Gastrocnemius medialis (tissue), 4 donors: ENCODE measurements around the gene ARHGAP32. TPM values are rescaled to one million over a fixed set of nuclear protein-coding genes. Genes with fewer than 3 reads are reported as not detected.

Experiments
- ATAC-seq, 2 donors: fragments of 150-250 bp; one replicate each; pipeline ENCODE4 v1.9.1; 2016
- DNase-seq, 2 donors: peaks; one replicate each; pipeline ENCODE4 v3.0.0-alpha.2; 2019
- H3K27ac ChIP-seq, 4 donors: fragments of 200-600 bp; sonication (generic); 1 replicate in 1 of 4; 2 replicates in 3 of 4; pipeline ENCODE4 v1.5.1; 2016 to 2018; ENCODE audit warnings: mild to moderate bottlenecking in 2 of 4, moderate library complexity in 1 of 4
- H3K27me3 ChIP-seq, 3 donors: fragments of 200-600 bp; sonication (generic) in 2 of 3; 1 replicate in 1 of 3; 2 replicates in 2 of 3; pipeline versions ENCODE4 v1.5.1 to v1.6.0; 2016 to 2019; ENCODE audit warnings: mild to moderate bottlenecking in 1 of 3, moderate library complexity in 1 of 3
- H3K36me3 ChIP-seq, 2 donors: fragments of 200-600 bp; sonication (generic) in 1 of 2; one replicate each; pipeline ENCODE4 v1.5.1; 2017 to 2018
- H3K4me1 ChIP-seq, 2 donors: fragments of 200-600 bp; sonication (generic) in 1 of 2; one replicate each; pipeline ENCODE4 v1.5.1; 2016 to 2017; ENCODE audit warnings: mild to moderate bottlenecking in 2 of 2
- H3K4me3 ChIP-seq, 4 donors: fragments of 200-600 bp; sonication (generic) in 3 of 4; 1 replicate in 1 of 4; 2 replicates in 3 of 4; pipeline ENCODE4 v1.5.1; 2016 to 2019; ENCODE audit warnings: mild to moderate bottlenecking in 2 of 4
- H3K9me3 ChIP-seq, 3 donors: fragments of 200-600 bp; sonication (generic) in 2 of 3; 1 replicate in 1 of 3; 2 replicates in 2 of 3; pipeline ENCODE4 v1.5.1; 2016 to 2019
- CTCF ChIP-seq, 5 experiments: fragments of 450-650 bp in 3 of 5; fragments of 200-600 bp in 2 of 5; sonication (generic) in 2 of 5; IDR thresholded peaks in 4 of 5; conservative IDR thresholded peaks in 1 of 5; 1 replicate in 4 of 5; 2 replicates in 1 of 5; pipeline ENCODE4 v1.5.1; 2016 to 2019; ENCODE audit warnings: antibody characterized with exemption in 5 of 5, mild to moderate bottlenecking in 3 of 5, moderate library complexity in 3 of 5
- POLR2A ChIP-seq, 2 donors: fragments of 450-650 bp; IDR thresholded peaks; one replicate each; pipeline ENCODE4 v1.6.1; 2017; ENCODE audit warnings: antibody characterized with exemption in 2 of 2, mild to moderate bottlenecking in 2 of 2, moderate library complexity in 2 of 2
- in situ Hi-C, 4 donors: fragments of 200-750 bp; cut with MboI; loops; one replicate each; pipeline versions ENCODE4 v1.15.0 to v1.8.0; 2017; ENCODE audit warnings: low sequenced_read_pairs in 4 of 4
- intact Hi-C: fragments of 100-400 bp; cut with DNase I; formaldehyde crosslinking; loops from one replicate; pipeline ENCODE4 v1.15.1; 2023; ENCODE audit warnings: low total_unique reads
- total RNA-seq, 4 donors: library from RNA; depleted of rRNA; stranded (reverse); fragments of >200 nt; gene quantifications; one replicate each; pipeline versions ENCODE4 v1.1.0 to v1.2.3, GENCODE V29; 2016

The ARHGAP32 gene
- 10 to 100 TPM in 1 of 4 donors, 1 to 10 TPM in 3; 5.6 to 17.0 (median 7.8) TPM for total RNA-seq

- Histone ChIP-seq H3K27me3 (no peaks in the 10 kb centered on the region), H3K36me3 (no peaks in the 10 kb centered on the region), H3K4me3 (no peak within 1 kb of the TSS), H3K27ac (no peak within 1 kb of the TSS), H3K4me1 (peaks cover 9 to 10% of the 10 kb centered on the region in 2 donors), H3K9me3 (no peaks in the 10 kb centered on the region)
- no peak for DNase-seq
- no peak for ATAC-seq
- in situ Hi-C loops (no loop called here), intact Hi-C loops (no loop called here)
- TF ChIP-seq CTCF (IDR thresholded peaks at IDR 0.05 in 4 of 5, conservative IDR thresholded peaks at IDR 0.05 in 1 of 5) = no peak
- no peak for TF ChIP-seq POLR2A (IDR thresholded peaks at IDR 0.05)
These were observed at the start of gene ARHGAP32 for GRCh38 chr11:129192150-129192549. TSS of gene ARHGAP32 (minus strand) at chr11:129192325. CDS start at chr11:129192198, 127 bp downstream.

GRCh38 chr11:129239207-129239606 lies 47.1 kb upstream of the ARHGAP32 start:
- Histone ChIP-seq H3K27ac (no peak overlapping the region), H3K4me3 (no peak overlapping the region), H3K4me1 (peaks cover 8 to 13% of the 10 kb centered on the region in 2 donors), H3K9me3 (no peaks in the 10 kb centered on the region), H3K36me3 (no peaks in the 10 kb centered on the region), H3K27me3 (no peaks in the 10 kb centered on the region)
- ATAC-seq (no peak), DNase-seq (no peak)
- intact Hi-C loops = no loop called here
- in situ Hi-C loops = no loop called here
- TF ChIP-seq CTCF (IDR thresholded peaks at IDR 0.05 in 4 of 5, conservative IDR thresholded peaks at IDR 0.05 in 1 of 5) = no peak
- no peak for TF ChIP-seq POLR2A (IDR thresholded peaks at IDR 0.05)

GRCh38 chr11:129237880-129238638 lies 45.9 kb upstream of the ARHGAP32 start:
- intact Hi-C loops = no loop called here
- ATAC-seq (no peak), DNase-seq (no peak)
- H3K27ac ChIP-seq = no peak overlapping the region
- H3K4me3 ChIP-seq = no peak overlapping the region
- no peaks in the 10 kb centered on the region for H3K27me3 ChIP-seq
- H3K36me3 ChIP-seq = no peaks in the 10 kb centered on the region
- H3K9me3 ChIP-seq = no peaks in the 10 kb centered on the region
- TF ChIP-seq CTCF (IDR thresholded peaks at IDR 0.05 in 4 of 5, conservative IDR thresholded peaks at IDR 0.05 in 1 of 5) (no peak), POLR2A (IDR thresholded peaks at IDR 0.05) (no peak)
- in situ Hi-C loops = no loop called here
- peaks cover 8 to 13% of the 10 kb centered on the region in 2 donors for H3K4me1 ChIP-seq

- in situ Hi-C loops = no loop called here
- TF ChIP-seq CTCF (IDR thresholded peaks at IDR 0.05 in 4 of 5, conservative IDR thresholded peaks at IDR 0.05 in 1 of 5) (no peak), POLR2A (IDR thresholded peaks at IDR 0.05) (no peak)
- Histone ChIP-seq H3K4me1 (peaks cover 8 to 13% of the 10 kb centered on the region in 2 donors), H3K36me3 (no peaks in the 10 kb centered on the region), H3K9me3 (no peaks in the 10 kb centered on the region), H3K27me3 (no peaks in the 10 kb centered on the region), H3K27ac (no peak overlapping the region), H3K4me3 (no peak overlapping the region)
- ATAC-seq (no peak), DNase-seq (no peak)
- intact Hi-C loops = no loop called here
These were observed 45.3 kb upstream of the ARHGAP32 start for GRCh38 chr11:129237456-129237855.
